GM12891 (cell line): ENCODE measurements around the gene RNASE2.
A peak's percentile ranks its signal among the peaks of the same experiment; 100 is the strongest.
"Not testable (repeated sequence)": the region's sequence is repeated elsewhere in the genome, so short reads cannot be mapped to it uniquely, and the experiment has no call there.

Experiments used
- DNase-seq: peaks from one replicate; pipeline ENCODE4 v3.0.0; 2011; ENCODE audit warnings: low spot score; ENCODE audit not compliant: insufficient read length
- FAIRE-seq: peaks from 2 replicates; lab custom pipeline; 2011; peaks lifted over from hg19 to GRCh38; lab: Jason Lieb, UNC
- PAX5 ChIP-seq: IDR thresholded peaks from 2 replicates; pipeline ENCODE4 v1.6.1; 2011; ENCODE audit warnings: low read length, moderate library complexity, mild to moderate bottlenecking; ENCODE audit not compliant: insufficient read depth, severe bottlenecking
- POLR2A ChIP-seq: IDR thresholded peaks from 2 replicates; pipeline ENCODE4 v1.6.1; 2011; ENCODE audit warnings: low read depth, low read length, control low read depth
- POLR2AphosphoS5 ChIP-seq: IDR thresholded peaks from 2 replicates; pipeline ENCODE4 v1.6.1; 2011; ENCODE audit warnings: low read depth, low read length, control low read depth
- POU2F2 ChIP-seq: IDR thresholded peaks from 2 replicates; pipeline ENCODE4 v1.6.1; 2011; ENCODE audit warnings: low read depth, mild to moderate bottlenecking, control low read depth, low read length, moderate library complexity
- SPI1 ChIP-seq: IDR thresholded peaks from 2 replicates; pipeline ENCODE4 v1.6.1; 2011; ENCODE audit warnings: low read depth, low read length, control low read depth
- TAF1 ChIP-seq: IDR thresholded peaks from 2 replicates; pipeline ENCODE4 v1.6.1; 2011; ENCODE audit warnings: low read depth, low read length, control low read depth

The RNASE2 gene

GRCh38 chr14:20982646-20983369, 27.5 kb downstream of the RNASE2 start:
- FAIRE-seq (no peak), DNase-seq (no peak)
- no peak for TF ChIP-seq TAF1
- TF ChIP-seq SPI1: no peak
- TF ChIP-seq POU2F2: no peak
- TF ChIP-seq PAX5: no peak
- TF ChIP-seq POLR2AphosphoS5: no peak
- TF ChIP-seq POLR2A: no peak

- not testable (repeated sequence) for FAIRE-seq
These were observed 30.4 kb downstream of the RNASE2 start for GRCh38 chr14:20985650-20986049.

GRCh38 chr14:20986811-20987210, 31.5 kb downstream of the RNASE2 start:
- FAIRE-seq: no peak
- DNase-seq: no peak
- no peak for TF ChIP-seq POLR2A
- no peak for TF ChIP-seq TAF1
- no peak for TF ChIP-seq POU2F2
- no peak for TF ChIP-seq PAX5
- no peak for TF ChIP-seq SPI1
- TF ChIP-seq POLR2AphosphoS5: no peak

More at GRCh38 chr14:20985650-20986049, 30.4 kb downstream of the RNASE2 start:
- not testable (repeated sequence) for DNase-seq

- DNase-seq (no peak), FAIRE-seq (no peak)
- no peak for TF ChIP-seq TAF1
- TF ChIP-seq POU2F2: no peak
- TF ChIP-seq POLR2A: no peak
- no peak for TF ChIP-seq POLR2AphosphoS5
- no peak for TF ChIP-seq PAX5
- TF ChIP-seq SPI1: no peak
These were observed 33.6 kb downstream of the RNASE2 start for GRCh38 chr14:20988717-20989470.

GRCh38 chr14:20989471-20989786, 34.1 kb downstream of the RNASE2 start:
- TF ChIP-seq SPI1 (no peak), PAX5 (no peak), POLR2AphosphoS5 (no peak), POLR2A (no peak; the same call in 1 of the 2 replicates), POU2F2 (no peak), TAF1 (no peak)
- no peak for FAIRE-seq
- no peak for DNase-seq

- FAIRE-seq (peak; percentile 86), DNase-seq (peak; percentile 79)
- TF ChIP-seq POU2F2 (peak; percentile 69), POLR2AphosphoS5 (peak; percentile 87), SPI1 (no peak), TAF1 (peak; percentile 79), PAX5 (no peak), POLR2A (peak; percentile 88)
These were observed 34.7 kb downstream of the RNASE2 start, which contains the start of gene METTL17 for GRCh38 chr14:20989787-20990600. METTL17 (plus strand) TSS chr14:20989980; CDS start chr14:20990003, 23 bp downstream.

GRCh38 chr14:20996521-20996920, 41.2 kb downstream of the RNASE2 start:
- DNase-seq: no peak
- FAIRE-seq: no peak
- TF ChIP-seq SPI1 (no peak), POLR2A (no peak), PAX5 (no peak), POU2F2 (no peak), POLR2AphosphoS5 (no peak), TAF1 (no peak)

- DNase-seq: no peak
- FAIRE-seq: no peak
- no peak for TF ChIP-seq TAF1
- TF ChIP-seq POLR2A: no peak
- TF ChIP-seq POU2F2: no peak
- no peak for TF ChIP-seq SPI1
- no peak for TF ChIP-seq PAX5
- TF ChIP-seq POLR2AphosphoS5: no peak
These were observed 41.8 kb downstream of the RNASE2 start for GRCh38 chr14:20997115-20997514.

- FAIRE-seq (no peak), DNase-seq (no peak)
- TF ChIP-seq POLR2A: 0 out of 2 replicates have a peak, but pooled peaks have one; percentile 40
- TF ChIP-seq POLR2AphosphoS5: no peak
These were observed 42.3 kb downstream of the RNASE2 start for GRCh38 chr14:20997564-20997963.

- TF ChIP-seq POU2F2: no peak
- TF ChIP-seq TAF1: no peak
- TF ChIP-seq SPI1: no peak
- no peak for TF ChIP-seq PAX5
- no peak for TF ChIP-seq POLR2A
- no peak for TF ChIP-seq POLR2AphosphoS5
These were observed 42.9 kb downstream of the RNASE2 start for GRCh38 chr14:20998139-20998538.

More at GRCh38 chr14:20998139-20998538, 42.9 kb downstream of the RNASE2 start:
- FAIRE-seq (no peak), DNase-seq (no peak)
